ENCODE results near the gene IGSF21. TPM values are rescaled to one million over a fixed set of nuclear protein-coding genes. Genes with fewer than 3 reads are reported as not detected.

IGSF21 gene
- total and polyA plus RNA-seq, 2 donors (not counting 1 experiment from before 2014, with no cell fraction given) = not detected

- Mint-ChIP-seq H3K27ac (no peak overlapping the region), H3K27me3 (peaks cover 27% of the 10 kb centered on the region), H3K4me1 (no peaks in the 10 kb centered on the region), H3K4me3 (no peak overlapping the region), H3K9me3 (ENCODE audit: insufficient read depth) (peaks cover 2% of the 10 kb centered on the region)
- WGBS (ENCODE audit: insufficient coverage) = no CpG with 5 or more reads among the region's 4 CpGs
- ATAC-seq (ENCODE audit: low read depth) (no peak), DNase-seq (no peak)
- POLR2A ChIA-PET = no interaction called here
- Histone ChIP-seq H3K36me3 (replicated peaks in 1 of 2; ENCODE audit: control extremely low read depth in 1 of 2, control insufficient read depth in 1 of 2, extremely low read depth in 1 of 2, insufficient read depth in 2 of 2, low read length in 1 of 2) (no peaks in the 10 kb centered on the region), H3K27ac (ENCODE audit: low read length in 2 of 2) (no peak overlapping the region), H2AFZ (ENCODE audit: insufficient read depth, low read depth, low read length, poor library complexity, severe bottlenecking) (no peak overlapping the region), H3K4me1 (ENCODE audit: control insufficient read depth in 2 of 2, insufficient read depth in 2 of 2, low read length in 2 of 2) (no peaks in the 10 kb centered on the region), H3K4me3 (ENCODE audit: control extremely low read depth in 1 of 5, extremely low read depth in 1 of 5, insufficient read depth in 1 of 5, low read depth in 2 of 5, low read length in 4 of 5) (no peak overlapping the region), H3K4me2 (replicated peaks; ENCODE audit: low read depth, low read length, poor library complexity, severe bottlenecking) (no peak overlapping the region), H3K27me3 (replicated peaks in 1 of 4; ENCODE audit: control extremely low read depth in 1 of 4, control insufficient read depth in 3 of 4, insufficient read depth in 4 of 4, low read length in 3 of 4) (peaks cover 0 to 2% (median 0%) of the 10 kb centered on the region in 4 experiments), H3K79me2 (ENCODE audit: control insufficient read depth, insufficient read depth, low read length) (no peaks in the 10 kb centered on the region), H3K9me3 (ENCODE audit: control extremely low read depth in 1 of 3, control insufficient read depth in 2 of 3, insufficient read depth in 1 of 3, low read length in 2 of 3) (no peaks in the 10 kb centered on the region), H4K20me1 (ENCODE audit: control insufficient read depth, insufficient read depth, low read length, poor library complexity, severe bottlenecking) (no peaks in the 10 kb centered on the region), H3K9ac (ENCODE audit: low read length) (no peak overlapping the region)
- TF ChIP-seq EZH2 (IDR thresholded peaks at IDR 0.05; ENCODE audit: borderline replicate concordance, insufficient read depth, low read depth, low read length, poor library complexity, severe bottlenecking) (no peak), CTCF (IDR thresholded peaks at IDR 0.05) (no peak)
- CTCF ChIA-PET = no interaction called here
- intact Hi-C loops (cut with micrococcal nuclease) = no loop called here
These were observed 96.0 kb downstream of the IGSF21 start for GRCh38 chr1:18203645-18204044.

GRCh38 chr1:18204575-18204974 lies 97.0 kb downstream of the IGSF21 start:
- intact Hi-C loops (cut with micrococcal nuclease) = no loop called here
- ATAC-seq (ENCODE audit: low read depth) (no peak), DNase-seq (no peak)
- Histone ChIP-seq H3K36me3 (replicated peaks in 1 of 2; ENCODE audit: control extremely low read depth in 1 of 2, control insufficient read depth in 1 of 2, extremely low read depth in 1 of 2, insufficient read depth in 2 of 2, low read length in 1 of 2) (no peaks in the 10 kb centered on the region), H3K79me2 (ENCODE audit: control insufficient read depth, insufficient read depth, low read length) (no peaks in the 10 kb centered on the region), H4K20me1 (ENCODE audit: control insufficient read depth, insufficient read depth, low read length, poor library complexity, severe bottlenecking) (no peaks in the 10 kb centered on the region), H3K4me3 (ENCODE audit: control extremely low read depth in 1 of 5, extremely low read depth in 1 of 5, insufficient read depth in 1 of 5, low read depth in 2 of 5, low read length in 4 of 5) (no peak overlapping the region), H3K4me2 (replicated peaks; ENCODE audit: low read depth, low read length, poor library complexity, severe bottlenecking) (no peak overlapping the region), H3K4me1 (ENCODE audit: control insufficient read depth in 2 of 2, insufficient read depth in 2 of 2, low read length in 2 of 2) (no peaks in the 10 kb centered on the region), H2AFZ (ENCODE audit: insufficient read depth, low read depth, low read length, poor library complexity, severe bottlenecking) (no peak overlapping the region), H3K9ac (ENCODE audit: low read length) (no peak overlapping the region), H3K27me3 (replicated peaks in 1 of 4; ENCODE audit: control extremely low read depth in 1 of 4, control insufficient read depth in 3 of 4, insufficient read depth in 4 of 4, low read length in 3 of 4) (peaks cover 0 to 2% (median 0%) of the 10 kb centered on the region in 4 experiments), H3K9me3 (ENCODE audit: control extremely low read depth in 1 of 3, control insufficient read depth in 2 of 3, insufficient read depth in 1 of 3, low read length in 2 of 3) (no peaks in the 10 kb centered on the region), H3K27ac (ENCODE audit: low read length in 2 of 2) (no peak overlapping the region)
- ChIA-PET POLR2A (no interaction called here), CTCF (no interaction called here)
- no peak overlapping the region for H3K27ac Mint-ChIP-seq
- H3K27me3 Mint-ChIP-seq = peaks cover 24% of the 10 kb centered on the region
- no CpG with 5 or more reads among the region's 1 CpG for WGBS (ENCODE audit: insufficient coverage)
- no peaks in the 10 kb centered on the region for H3K4me1 Mint-ChIP-seq
- no peak overlapping the region for H3K4me3 Mint-ChIP-seq
- peaks cover 2% of the 10 kb centered on the region for H3K9me3 Mint-ChIP-seq (ENCODE audit: insufficient read depth)
- TF ChIP-seq CTCF (IDR thresholded peaks at IDR 0.05) = no peak
- no peak for TF ChIP-seq EZH2 (IDR thresholded peaks at IDR 0.05; ENCODE audit: borderline replicate concordance, insufficient read depth, low read depth, low read length, poor library complexity, severe bottlenecking)
